ENCODE results near the gene INVS.
"Not testable (repeated sequence)": the region's sequence is repeated elsewhere in the genome, so short reads cannot be mapped to it uniquely, and the experiment has no call there.

INVS gene

GRCh38 chr9:100126423-100126822, 27.4 kb downstream of the INVS start:
- DNase-seq (ENCODE audit: low spot score) = no peak

- DNase-seq (ENCODE audit: low spot score) = no peak
Measured at GRCh38 chr9:100129772-100130171, 30.7 kb downstream of the INVS start.

- no peak for DNase-seq (ENCODE audit: low spot score)
Measured at GRCh38 chr9:100131216-100131615, 32.2 kb downstream of the INVS start.

GRCh38 chr9:100131875-100132430, 32.9 kb downstream of the INVS start:
- DNase-seq (ENCODE audit: low spot score) = no peak

- no peak for DNase-seq (ENCODE audit: low spot score)
Measured at GRCh38 chr9:100134731-100135130, 35.7 kb downstream of the INVS start.

GRCh38 chr9:100136799-100137198, 37.8 kb downstream of the INVS start:
- DNase-seq (ENCODE audit: low spot score) = not testable (repeated sequence)

- DNase-seq (ENCODE audit: low spot score) = not testable (repeated sequence)
Measured at GRCh38 chr9:100140303-100140702, 41.3 kb downstream of the INVS start.

GRCh38 chr9:100141862-100142261, 42.8 kb downstream of the INVS start:
- not testable (repeated sequence) for DNase-seq (ENCODE audit: low spot score)

- DNase-seq (ENCODE audit: low spot score) = not testable (repeated sequence)
Measured at GRCh38 chr9:100145167-100145934, 46.3 kb downstream of the INVS start.

- not testable (repeated sequence) for DNase-seq (ENCODE audit: low spot score)
Measured at GRCh38 chr9:100145976-100146375, 46.9 kb downstream of the INVS start.

GRCh38 chr9:100150214-100150613, 51.2 kb downstream of the INVS start:
- no peak for DNase-seq (ENCODE audit: low spot score)

- DNase-seq (ENCODE audit: low spot score) = no peak
Measured at GRCh38 chr9:100160021-100160420, 61.0 kb downstream of the INVS start.

- no peak for DNase-seq (ENCODE audit: low spot score)
Measured at GRCh38 chr9:100167176-100167575, 68.1 kb downstream of the INVS start.

GRCh38 chr9:100167915-100168654, 69.0 kb downstream of the INVS start:
- DNase-seq (ENCODE audit: low spot score) = no peak

GRCh38 chr9:100170085-100170484, 71.0 kb downstream of the INVS start:
- DNase-seq (ENCODE audit: low spot score) = no peak

- DNase-seq (ENCODE audit: low spot score) = no peak
Measured at GRCh38 chr9:100170556-100170955, 71.5 kb downstream of the INVS start.

GRCh38 chr9:100186356-100186755, 87.3 kb downstream of the INVS start:
- no peak for DNase-seq (ENCODE audit: low spot score)

GRCh38 chr9:100190339-100190738, 91.3 kb downstream of the INVS start:
- no peak for DNase-seq (ENCODE audit: low spot score)

GRCh38 chr9:100191264-100191663, 92.2 kb downstream of the INVS start:
- DNase-seq (ENCODE audit: low spot score) = no peak

GRCh38 chr9:100193078-100193477, 94.0 kb downstream of the INVS start:
- no peak for DNase-seq (ENCODE audit: low spot score)

- DNase-seq (ENCODE audit: low spot score) = no peak
Measured at GRCh38 chr9:100196215-100196614, 97.2 kb downstream of the INVS start.

- no peak for DNase-seq (ENCODE audit: low spot score)
Measured at GRCh38 chr9:100196828-100197227, 97.8 kb downstream of the INVS start.

GRCh38 chr9:100197553-100197952, 98.5 kb downstream of the INVS start:
- no peak for DNase-seq (ENCODE audit: low spot score)

Measured in iPS-NIHi11 (cell line).